Measurements from ENCODE around the gene FCAR. TPM values are rescaled to one million over a fixed set of nuclear protein-coding genes. Genes with fewer than 3 reads are reported as not detected.
"Not testable (repeated sequence)": the region's sequence is repeated elsewhere in the genome, so short reads cannot be mapped to it uniquely, and the experiment has no call there.

The FCAR gene
- total and polyA plus RNA-seq, 5 donors from 2014 or later: 0.21 TPM; not detected in 4

DNA sequence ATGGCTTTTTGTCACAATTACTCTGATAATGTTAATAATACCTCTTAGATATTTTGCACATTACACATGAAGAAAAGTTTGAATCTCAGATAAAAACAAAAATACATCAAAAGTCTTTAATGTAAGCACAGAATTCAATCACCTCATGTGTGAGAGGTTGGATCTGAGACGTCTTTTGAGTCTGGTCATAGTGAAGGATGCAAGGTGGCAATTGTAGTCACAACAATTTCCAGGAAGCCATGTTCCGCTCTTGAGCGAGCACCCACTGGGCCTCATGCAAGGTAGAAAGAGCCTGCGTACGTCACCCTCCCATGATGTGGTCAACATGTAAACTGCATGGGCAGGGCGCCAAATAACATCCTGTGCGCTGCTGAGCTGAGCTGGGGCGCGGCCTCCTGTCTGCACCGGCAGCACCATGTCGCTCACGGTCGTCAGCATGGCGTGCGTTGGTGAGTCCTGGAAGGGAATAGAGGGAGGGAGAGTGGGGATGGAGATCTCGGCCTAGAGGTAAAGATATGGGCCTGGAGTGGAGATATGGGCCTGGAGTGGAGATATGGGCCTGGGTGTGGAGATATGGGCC lies 23.9 kb upstream of the FCAR start, which contains the start of gene KIR3DL2:
Gene KIR3DL2, plus strand, starts transcription at position 383 of the 580 bp plus-strand sequence. Its CDS starts 33 bp downstream, at position 416.
- not testable (repeated sequence) for DNase-seq; H3K36me3 ChIP-seq (ENCODE audit: control insufficient read depth, insufficient read depth, low read length); H3K27me3 ChIP-seq (ENCODE audit: control insufficient read depth, insufficient read depth, low read length); H3K27ac ChIP-seq (ENCODE audit: insufficient read depth, low read length, poor library complexity, severe bottlenecking); H3K27ac Mint-ChIP-seq; H3K27me3 Mint-ChIP-seq; H3K4me1 ChIP-seq (ENCODE audit: control insufficient read depth, insufficient read depth, low read length, poor library complexity, severe bottlenecking); H3K4me3 ChIP-seq (ENCODE audit: low read depth, low read length); ATAC-seq (ENCODE audit: low read depth in 2 of 2); H3K4me1 Mint-ChIP-seq; H3K9me3 ChIP-seq (ENCODE audit: control insufficient read depth in 2 of 2, low read length in 2 of 2); H3K36me3 Mint-ChIP-seq
- Mint-ChIP-seq H3K4me3 (peak within 1 kb of the TSS in 1 of 4 donors; percentile 16), H3K9me3 (peaks cover 0 to 15% (median 2%) of the 10 kb centered on the region in 7 donors)

DNA sequence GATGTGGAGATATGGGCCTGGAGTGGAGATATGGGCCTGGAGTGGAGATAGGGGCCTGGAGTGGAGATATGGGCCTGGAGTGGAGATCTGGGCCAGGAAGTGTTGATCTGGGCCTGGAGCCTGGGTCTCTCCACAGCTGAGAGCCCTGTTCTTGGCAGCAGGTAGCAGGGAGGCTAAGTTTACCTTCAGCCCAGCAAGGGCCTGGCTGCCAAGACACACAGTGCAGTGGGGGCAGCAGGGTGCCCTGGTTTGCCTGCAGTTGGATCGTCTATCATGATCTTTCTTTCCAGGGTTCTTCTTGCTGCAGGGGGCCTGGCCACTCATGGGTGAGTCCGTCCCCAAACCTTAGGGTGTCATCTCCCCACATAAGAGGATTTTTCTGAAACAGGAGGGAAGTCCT lies 23.1 kb upstream of the FCAR start:
- Histone ChIP-seq H3K4me3 (ENCODE audit: low read depth, low read length) (no peak overlapping the region), H3K36me3 (ENCODE audit: control insufficient read depth, insufficient read depth, low read length) (no peaks in the 10 kb centered on the region), H3K9me3 (ENCODE audit: control insufficient read depth in 2 of 2, low read length in 2 of 2) (no peaks in the 10 kb centered on the region), H3K27me3 (ENCODE audit: control insufficient read depth, insufficient read depth, low read length) (no peaks in the 10 kb centered on the region), H3K27ac (ENCODE audit: insufficient read depth, low read length, poor library complexity, severe bottlenecking) (no peak overlapping the region), H3K4me1 (ENCODE audit: control insufficient read depth, insufficient read depth, low read length, poor library complexity, severe bottlenecking) (no peaks in the 10 kb centered on the region)
- H3K27ac Mint-ChIP-seq: no peak overlapping the region
- ATAC-seq (ENCODE audit: low read depth in 2 of 2) (no peak), DNase-seq (no peak)
- H3K36me3 Mint-ChIP-seq: no peaks in the 10 kb centered on the region
- no peaks in the 10 kb centered on the region for H3K27me3 Mint-ChIP-seq
- H3K9me3 Mint-ChIP-seq: peaks cover 0 to 11% (median 0%) of the 10 kb centered on the region in 7 donors
- no peaks in the 10 kb centered on the region for H3K4me1 Mint-ChIP-seq
- H3K4me3 Mint-ChIP-seq: no peak overlapping the region

- Mint-ChIP-seq H3K27me3 (no peaks in the 10 kb centered on the region), H3K4me1 (no peaks in the 10 kb centered on the region), H3K9me3 (peaks cover 0 to 9% (median 0%) of the 10 kb centered on the region in 7 donors), H3K27ac (no peak overlapping the region), H3K36me3 (no peaks in the 10 kb centered on the region), H3K4me3 (no peak overlapping the region)
- H3K27me3 ChIP-seq (ENCODE audit: control insufficient read depth, insufficient read depth, low read length): no peaks in the 10 kb centered on the region
- DNase-seq: no peak
- no peak for ATAC-seq (ENCODE audit: low read depth in 2 of 2)
- H3K4me3 ChIP-seq (ENCODE audit: low read depth, low read length): no peak overlapping the region
- H3K9me3 ChIP-seq (ENCODE audit: control insufficient read depth in 2 of 2, low read length in 2 of 2): no peaks in the 10 kb centered on the region
- no peak overlapping the region for H3K27ac ChIP-seq (ENCODE audit: insufficient read depth, low read length, poor library complexity, severe bottlenecking)
- H3K4me1 ChIP-seq (ENCODE audit: control insufficient read depth, insufficient read depth, low read length, poor library complexity, severe bottlenecking): no peaks in the 10 kb centered on the region
- H3K36me3 ChIP-seq (ENCODE audit: control insufficient read depth, insufficient read depth, low read length): no peaks in the 10 kb centered on the region
Observed at GRCh38 chr19:54851353-54851752, 22.7 kb upstream of the FCAR start.

- H3K27ac Mint-ChIP-seq; H3K4me3 ChIP-seq (ENCODE audit: low read depth, low read length); H3K27ac ChIP-seq (ENCODE audit: insufficient read depth, low read length, poor library complexity, severe bottlenecking); ATAC-seq (ENCODE audit: low read depth in 2 of 2); H3K27me3 ChIP-seq (ENCODE audit: control insufficient read depth, insufficient read depth, low read length); H3K4me3 Mint-ChIP-seq; H3K9me3 Mint-ChIP-seq; H3K36me3 ChIP-seq (ENCODE audit: control insufficient read depth, insufficient read depth, low read length); H3K4me1 Mint-ChIP-seq; H3K9me3 ChIP-seq (ENCODE audit: control insufficient read depth in 2 of 2, low read length in 2 of 2); H3K36me3 Mint-ChIP-seq; DNase-seq; H3K27me3 Mint-ChIP-seq; H3K4me1 ChIP-seq (ENCODE audit: control insufficient read depth, insufficient read depth, low read length, poor library complexity, severe bottlenecking): not testable (repeated sequence)
Observed at GRCh38 chr19:54855241-54855640, 18.8 kb upstream of the FCAR start.

- H3K27ac ChIP-seq (ENCODE audit: insufficient read depth, low read length, poor library complexity, severe bottlenecking); DNase-seq; H3K9me3 Mint-ChIP-seq; ATAC-seq (ENCODE audit: low read depth in 2 of 2); H3K27me3 Mint-ChIP-seq; H3K36me3 Mint-ChIP-seq; H3K4me3 ChIP-seq (ENCODE audit: low read depth, low read length); H3K4me3 Mint-ChIP-seq; H3K4me1 ChIP-seq (ENCODE audit: control insufficient read depth, insufficient read depth, low read length, poor library complexity, severe bottlenecking); H3K27me3 ChIP-seq (ENCODE audit: control insufficient read depth, insufficient read depth, low read length); H3K36me3 ChIP-seq (ENCODE audit: control insufficient read depth, insufficient read depth, low read length); H3K9me3 ChIP-seq (ENCODE audit: control insufficient read depth in 2 of 2, low read length in 2 of 2); H3K27ac Mint-ChIP-seq; H3K4me1 Mint-ChIP-seq: not testable (repeated sequence)
Observed at GRCh38 chr19:54858476-54858875, 15.6 kb upstream of the FCAR start.

- not testable (repeated sequence) for DNase-seq
Observed at GRCh38 chr19:54859421-54859820, 14.6 kb upstream of the FCAR start.

DNA sequence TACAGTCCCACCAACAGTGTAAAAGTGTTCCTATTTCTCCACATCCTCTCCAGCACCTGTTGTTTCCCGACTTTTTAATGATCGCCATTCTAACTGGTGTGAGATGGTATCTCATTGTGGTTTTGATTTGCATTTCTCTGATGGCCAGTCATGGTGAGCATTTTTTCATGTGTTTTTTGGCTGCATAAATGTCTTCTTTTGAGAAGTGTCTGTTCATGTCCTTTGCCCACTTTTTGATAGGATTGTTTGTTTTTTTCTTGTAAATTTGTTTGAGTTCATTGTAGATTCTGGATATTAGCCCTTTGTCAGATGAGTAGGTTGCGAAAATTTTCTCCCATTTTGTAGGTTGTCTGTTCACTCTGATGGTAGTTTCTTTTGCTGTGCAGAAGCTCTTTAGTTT lies 10.6 kb upstream of the FCAR start:
- not testable (repeated sequence) for H3K27me3 ChIP-seq (ENCODE audit: control insufficient read depth, insufficient read depth, low read length); H3K27ac Mint-ChIP-seq; DNase-seq; ATAC-seq (ENCODE audit: low read depth in 2 of 2); H3K4me3 Mint-ChIP-seq; H3K4me1 ChIP-seq (ENCODE audit: control insufficient read depth, insufficient read depth, low read length, poor library complexity, severe bottlenecking); H3K36me3 Mint-ChIP-seq; H3K4me3 ChIP-seq (ENCODE audit: low read depth, low read length); H3K4me1 Mint-ChIP-seq; H3K9me3 ChIP-seq (ENCODE audit: control insufficient read depth in 2 of 2, low read length in 2 of 2); H3K9me3 Mint-ChIP-seq; H3K27ac ChIP-seq (ENCODE audit: insufficient read depth, low read length, poor library complexity, severe bottlenecking); H3K36me3 ChIP-seq (ENCODE audit: control insufficient read depth, insufficient read depth, low read length); H3K27me3 Mint-ChIP-seq

More at GRCh38 chr19:54859421-54859820, 14.6 kb upstream of the FCAR start:
- H3K27ac Mint-ChIP-seq; ATAC-seq (ENCODE audit: low read depth in 2 of 2); H3K4me1 ChIP-seq (ENCODE audit: control insufficient read depth, insufficient read depth, low read length, poor library complexity, severe bottlenecking); H3K9me3 Mint-ChIP-seq; H3K4me1 Mint-ChIP-seq; H3K4me3 Mint-ChIP-seq; H3K4me3 ChIP-seq (ENCODE audit: low read depth, low read length); H3K27ac ChIP-seq (ENCODE audit: insufficient read depth, low read length, poor library complexity, severe bottlenecking); H3K27me3 ChIP-seq (ENCODE audit: control insufficient read depth, insufficient read depth, low read length); H3K27me3 Mint-ChIP-seq; H3K9me3 ChIP-seq (ENCODE audit: control insufficient read depth in 2 of 2, low read length in 2 of 2); H3K36me3 Mint-ChIP-seq; H3K36me3 ChIP-seq (ENCODE audit: control insufficient read depth, insufficient read depth, low read length): not testable (repeated sequence)

DNA sequence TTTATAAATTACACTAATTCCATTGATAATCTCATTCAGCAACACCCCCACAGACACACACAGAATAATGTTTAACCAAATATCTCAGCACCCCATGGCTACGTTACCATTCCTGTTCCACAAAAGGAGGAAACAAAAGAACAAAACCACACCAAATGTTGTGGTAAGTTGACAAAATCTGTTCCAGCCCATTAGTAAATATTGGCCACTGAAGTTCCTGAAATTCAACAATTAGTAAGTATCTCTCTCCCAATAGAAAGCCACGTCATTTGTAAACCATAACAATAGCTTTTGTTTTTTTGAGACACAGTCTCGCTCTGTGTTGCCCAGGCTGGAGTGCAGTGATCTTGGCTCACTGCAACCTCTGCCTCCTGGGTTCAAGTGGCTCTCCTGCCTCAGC lies 2.3 kb upstream of the FCAR start:
- no peaks in the 10 kb centered on the region for H3K4me1 Mint-ChIP-seq
- H3K27ac Mint-ChIP-seq: no peak overlapping the region
- H3K4me1 ChIP-seq (ENCODE audit: control insufficient read depth, insufficient read depth, low read length, poor library complexity, severe bottlenecking): no peaks in the 10 kb centered on the region
- no peaks in the 10 kb centered on the region for H3K9me3 ChIP-seq (ENCODE audit: control insufficient read depth in 2 of 2, low read length in 2 of 2)
- H3K27me3 Mint-ChIP-seq: peaks cover 7% of the 10 kb centered on the region
- no peaks in the 10 kb centered on the region for H3K36me3 ChIP-seq (ENCODE audit: control insufficient read depth, insufficient read depth, low read length)
- no peak overlapping the region for H3K4me3 ChIP-seq (ENCODE audit: low read depth, low read length)
- no peak overlapping the region for H3K4me3 Mint-ChIP-seq
- peaks cover 0 to 2% (median 0%) of the 10 kb centered on the region in 7 donors for H3K9me3 Mint-ChIP-seq
- ATAC-seq (ENCODE audit: low read depth in 2 of 2) (no peak), DNase-seq (no peak)
- H3K27ac ChIP-seq (ENCODE audit: insufficient read depth, low read length, poor library complexity, severe bottlenecking): no peak overlapping the region
- H3K36me3 Mint-ChIP-seq: peaks cover 2% of the 10 kb centered on the region
- H3K27me3 ChIP-seq (ENCODE audit: control insufficient read depth, insufficient read depth, low read length): no peaks in the 10 kb centered on the region
